Measurements from ENCODE around the gene CBLIF. TPM values are rescaled to one million over a fixed set of nuclear protein-coding genes. Genes with fewer than 3 reads are reported as not detected.
"Not testable (repeated sequence)": the region's sequence is repeated elsewhere in the genome, so short reads cannot be mapped to it uniquely, and the experiment has no call there.

The CBLIF gene
- total RNA-seq, 1 donor from 2014 or later, result not detected

DNA sequence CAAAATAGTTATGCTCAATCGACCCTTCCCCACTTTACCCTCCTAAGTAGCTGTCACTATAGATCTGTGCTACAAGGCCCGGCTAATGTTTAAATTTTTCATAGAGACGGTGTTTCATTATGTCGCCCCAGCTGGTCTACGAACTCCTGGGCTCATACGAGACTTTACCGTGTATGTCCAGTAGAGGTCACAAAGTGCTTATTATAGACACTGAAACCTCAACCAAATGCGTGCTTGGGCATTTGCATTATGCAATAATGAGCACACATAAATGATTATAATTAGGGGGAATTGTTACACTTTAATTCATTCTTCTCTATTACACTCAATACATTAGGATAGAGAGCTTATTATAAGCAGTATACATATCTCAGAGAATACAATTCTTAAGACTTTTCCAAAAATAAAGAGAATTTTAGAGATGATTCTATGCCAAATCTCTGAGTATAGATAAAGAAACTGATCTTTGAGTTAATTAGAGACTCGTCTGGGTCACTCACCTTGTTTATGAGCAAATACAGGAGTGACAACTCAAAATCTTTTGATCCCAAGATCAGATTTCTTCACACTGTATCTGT is 22.2 kb downstream of the CBLIF start:
- Histone ChIP-seq H3K4me3 (no peak overlapping the region), H3K36me3 (no peaks in the 10 kb centered on the region), H3K27ac (replicated peaks) (no peak overlapping the region), H3K27me3 (ENCODE audit: low read depth) (no peaks in the 10 kb centered on the region), H3K4me1 (no peaks in the 10 kb centered on the region), H3K9me3 (replicated peaks) (no peaks in the 10 kb centered on the region)
- TF ChIP-seq, protein P1, sequence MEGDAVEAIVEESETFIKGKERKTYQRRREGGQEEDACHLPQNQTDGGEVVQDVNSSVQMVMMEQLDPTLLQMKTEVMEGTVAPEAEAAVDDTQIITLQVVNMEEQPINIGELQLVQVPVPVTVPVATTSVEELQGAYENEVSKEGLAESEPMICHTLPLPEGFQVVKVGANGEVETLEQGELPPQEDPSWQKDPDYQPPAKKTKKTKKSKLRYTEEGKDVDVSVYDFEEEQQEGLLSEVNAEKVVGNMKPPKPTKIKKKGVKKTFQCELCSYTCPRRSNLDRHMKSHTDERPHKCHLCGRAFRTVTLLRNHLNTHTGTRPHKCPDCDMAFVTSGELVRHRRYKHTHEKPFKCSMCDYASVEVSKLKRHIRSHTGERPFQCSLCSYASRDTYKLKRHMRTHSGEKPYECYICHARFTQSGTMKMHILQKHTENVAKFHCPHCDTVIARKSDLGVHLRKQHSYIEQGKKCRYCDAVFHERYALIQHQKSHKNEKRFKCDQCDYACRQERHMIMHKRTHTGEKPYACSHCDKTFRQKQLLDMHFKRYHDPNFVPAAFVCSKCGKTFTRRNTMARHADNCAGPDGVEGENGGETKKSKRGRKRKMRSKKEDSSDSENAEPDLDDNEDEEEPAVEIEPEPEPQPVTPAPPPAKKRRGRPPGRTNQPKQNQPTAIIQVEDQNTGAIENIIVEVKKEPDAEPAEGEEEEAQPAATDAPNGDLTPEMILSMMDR (IDR thresholded peaks at IDR 0.05; ENCODE audit: borderline replicate concordance), result peak; percentile 71
- intact Hi-C loops (cut with micrococcal nuclease), result no loop called here
- DNase-seq, result no peak

DNA sequence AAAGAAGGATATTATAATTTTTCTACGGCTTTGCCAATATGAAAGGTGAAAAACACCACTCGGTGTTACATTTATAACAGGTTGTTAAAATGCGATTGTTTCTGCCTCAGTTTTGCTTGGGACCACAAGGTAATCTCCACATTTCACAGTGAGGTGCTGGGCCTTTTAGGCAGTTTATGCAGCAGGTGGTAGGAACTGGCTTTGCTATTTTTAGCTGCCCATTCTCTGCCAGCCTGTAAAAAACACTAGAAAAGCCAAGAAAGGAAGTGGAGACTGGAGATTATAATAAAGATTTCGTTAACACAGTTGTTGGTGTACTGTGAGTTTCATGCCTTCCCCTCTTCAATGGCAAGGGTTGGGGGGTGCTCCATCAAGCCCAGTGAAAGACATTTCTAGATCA is 26.7 kb downstream of the CBLIF start:
- Histone ChIP-seq H3K4me3 (no peak overlapping the region), H3K4me1 (no peaks in the 10 kb centered on the region), H3K27ac (replicated peaks) (no peak overlapping the region), H3K9me3 (replicated peaks) (no peaks in the 10 kb centered on the region), H3K36me3 (no peaks in the 10 kb centered on the region), H3K27me3 (ENCODE audit: low read depth) (no peaks in the 10 kb centered on the region)
- DNase-seq, result no peak
- intact Hi-C loops (cut with micrococcal nuclease), result no loop called here
- TF ChIP-seq, protein P1 (IDR thresholded peaks at IDR 0.05; ENCODE audit: borderline replicate concordance), result no peak

DNA sequence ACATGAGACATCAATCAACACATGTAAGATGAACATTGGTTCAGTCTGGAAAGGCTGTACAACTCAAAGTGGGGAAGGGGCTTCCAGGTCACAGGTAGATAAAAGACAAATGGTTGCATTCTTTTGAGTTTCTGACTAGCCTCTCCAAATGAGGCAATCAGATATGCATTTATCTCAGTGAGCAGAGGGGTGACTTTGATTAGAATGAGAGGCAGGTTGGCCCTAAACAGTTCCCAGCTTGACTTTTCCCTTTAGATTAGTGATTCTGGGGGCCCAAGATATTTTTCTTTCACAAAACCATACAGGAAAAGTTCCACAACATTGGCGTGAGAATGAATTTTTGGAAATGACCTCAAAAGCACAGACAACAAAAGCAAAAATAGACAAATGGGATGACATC is 28.9 kb downstream of the CBLIF start:
- H3K36me3 ChIP-seq; H3K4me1 ChIP-seq; H3K4me3 ChIP-seq; H3K27me3 ChIP-seq (ENCODE audit: low read depth); DNase-seq; H3K27ac ChIP-seq (replicated peaks); intact Hi-C loops (cut with micrococcal nuclease); H3K9me3 ChIP-seq (replicated peaks): not testable (repeated sequence)

GRCh38 chr11:59815754-59816153 is 29.5 kb downstream of the CBLIF start:
- Histone ChIP-seq H3K4me1 (peaks cover 4% of the 10 kb centered on the region), H3K36me3 (no peaks in the 10 kb centered on the region), H3K27me3 (ENCODE audit: low read depth) (no peaks in the 10 kb centered on the region), H3K4me3 (no peak overlapping the region), H3K27ac (replicated peaks) (no peak overlapping the region), H3K9me3 (replicated peaks) (no peaks in the 10 kb centered on the region)
- intact Hi-C loops (cut with micrococcal nuclease), result no loop called here
- DNase-seq, result no peak
- TF ChIP-seq, protein P1 (IDR thresholded peaks at IDR 0.05; ENCODE audit: borderline replicate concordance), result no peak

DNA sequence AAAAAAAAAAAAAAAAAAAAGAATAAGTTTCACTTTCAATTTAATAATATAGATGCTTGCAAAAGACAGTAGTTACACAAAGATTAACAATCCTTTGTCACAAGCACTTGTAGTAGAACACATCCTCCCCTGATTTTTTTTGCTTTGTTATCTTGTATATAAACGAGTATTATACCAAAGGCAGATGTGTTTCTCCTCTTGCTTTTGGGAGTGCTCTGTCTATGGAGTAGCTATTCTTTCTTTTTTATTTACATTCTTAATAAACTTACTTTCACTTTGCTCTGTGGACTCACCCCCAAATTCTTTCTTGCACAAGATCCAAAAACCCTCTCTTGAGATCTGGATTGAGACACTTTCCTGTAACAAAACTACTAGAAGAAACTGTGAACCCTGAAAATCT is 31.3 kb downstream of the CBLIF start:
- no peak overlapping the region for H3K27ac ChIP-seq (replicated peaks)
- DNase-seq, result no peak
- intact Hi-C loops (cut with micrococcal nuclease), result no loop called here
- H3K27me3 ChIP-seq (ENCODE audit: low read depth), result no peaks in the 10 kb centered on the region
- TF ChIP-seq, protein P1 (IDR thresholded peaks at IDR 0.05; ENCODE audit: borderline replicate concordance), result no peak
- peaks cover 4% of the 10 kb centered on the region for H3K36me3 ChIP-seq
- H3K4me3 ChIP-seq, result no peak overlapping the region
- H3K4me1 ChIP-seq, result peaks cover 19% of the 10 kb centered on the region
- no peaks in the 10 kb centered on the region for H3K9me3 ChIP-seq (replicated peaks)

- no peak overlapping the region for H3K27ac ChIP-seq (replicated peaks)
- H3K9me3 ChIP-seq (replicated peaks), result no peaks in the 10 kb centered on the region
- intact Hi-C loops (cut with micrococcal nuclease), result no loop called here
- TF ChIP-seq, protein P1 (IDR thresholded peaks at IDR 0.05; ENCODE audit: borderline replicate concordance), result no peak
- H3K4me1 ChIP-seq, result peaks cover 19% of the 10 kb centered on the region
- peaks cover 10% of the 10 kb centered on the region for H3K36me3 ChIP-seq
- H3K4me3 ChIP-seq, result no peak overlapping the region
- DNase-seq, result no peak
- H3K27me3 ChIP-seq (ENCODE audit: low read depth), result no peaks in the 10 kb centered on the region
Measured at GRCh38 chr11:59813364-59813763, 31.9 kb downstream of the CBLIF start.
